PFSK-1 (cell line): ENCODE measurements around the gene AASDHPPT.

ENCODE experiments used
- FOXP2 ChIP-seq: optimal IDR thresholded peaks from 2 replicates; pipeline ENCODE3; 2011; ENCODE audit warnings: borderline replicate concordance, control low read depth, inconsistent platforms; ENCODE audit not compliant: insufficient read depth; ENCODE audit errors: extremely low read length, extremely low read depth
- TF ChIP-seq, protein P1 (sequence below), 2 experiments: IDR thresholded peaks; 2 replicates each; pipeline versions ENCODE4 v1.6.1 to v1.8.0; 2011 to 2012; ENCODE audit warnings: low read depth in 2 of 2, low read length in 2 of 2, control low read depth in 1 of 2, inconsistent platforms in 1 of 2, mild to moderate bottlenecking in 1 of 2, moderate library complexity in 1 of 2; ENCODE audit not compliant: insufficient read depth in 1 of 2

DNA sequence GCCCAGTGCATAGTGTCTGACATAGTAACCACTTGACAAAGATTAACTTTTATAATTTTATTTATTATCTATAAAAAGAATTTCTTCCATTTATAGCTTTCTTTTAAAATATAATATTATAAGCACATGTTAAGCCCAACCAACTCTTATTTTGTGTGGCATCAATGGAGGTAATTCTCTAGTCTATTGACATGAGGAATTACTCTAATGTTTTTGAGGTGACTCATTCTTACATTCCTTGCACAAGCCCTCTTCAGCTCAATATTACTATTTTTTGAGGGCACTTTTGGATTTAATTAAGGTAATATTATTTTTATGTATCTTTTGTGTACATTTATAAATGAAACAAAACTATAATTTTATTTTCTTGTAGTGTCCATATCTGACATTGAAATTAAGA is 59.6 kb downstream of the AASDHPPT start:
- no peak for TF ChIP-seq FOXP2
- TF ChIP-seq, protein P1, sequence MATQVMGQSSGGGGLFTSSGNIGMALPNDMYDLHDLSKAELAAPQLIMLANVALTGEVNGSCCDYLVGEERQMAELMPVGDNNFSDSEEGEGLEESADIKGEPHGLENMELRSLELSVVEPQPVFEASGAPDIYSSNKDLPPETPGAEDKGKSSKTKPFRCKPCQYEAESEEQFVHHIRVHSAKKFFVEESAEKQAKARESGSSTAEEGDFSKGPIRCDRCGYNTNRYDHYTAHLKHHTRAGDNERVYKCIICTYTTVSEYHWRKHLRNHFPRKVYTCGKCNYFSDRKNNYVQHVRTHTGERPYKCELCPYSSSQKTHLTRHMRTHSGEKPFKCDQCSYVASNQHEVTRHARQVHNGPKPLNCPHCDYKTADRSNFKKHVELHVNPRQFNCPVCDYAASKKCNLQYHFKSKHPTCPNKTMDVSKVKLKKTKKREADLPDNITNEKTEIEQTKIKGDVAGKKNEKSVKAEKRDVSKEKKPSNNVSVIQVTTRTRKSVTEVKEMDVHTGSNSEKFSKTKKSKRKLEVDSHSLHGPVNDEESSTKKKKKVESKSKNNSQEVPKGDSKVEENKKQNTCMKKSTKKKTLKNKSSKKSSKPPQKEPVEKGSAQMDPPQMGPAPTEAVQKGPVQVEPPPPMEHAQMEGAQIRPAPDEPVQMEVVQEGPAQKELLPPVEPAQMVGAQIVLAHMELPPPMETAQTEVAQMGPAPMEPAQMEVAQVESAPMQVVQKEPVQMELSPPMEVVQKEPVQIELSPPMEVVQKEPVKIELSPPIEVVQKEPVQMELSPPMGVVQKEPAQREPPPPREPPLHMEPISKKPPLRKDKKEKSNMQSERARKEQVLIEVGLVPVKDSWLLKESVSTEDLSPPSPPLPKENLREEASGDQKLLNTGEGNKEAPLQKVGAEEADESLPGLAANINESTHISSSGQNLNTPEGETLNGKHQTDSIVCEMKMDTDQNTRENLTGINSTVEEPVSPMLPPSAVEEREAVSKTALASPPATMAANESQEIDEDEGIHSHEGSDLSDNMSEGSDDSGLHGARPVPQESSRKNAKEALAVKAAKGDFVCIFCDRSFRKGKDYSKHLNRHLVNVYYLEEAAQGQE (IDR thresholded peaks at IDR 0.05; ENCODE audit: insufficient read depth in 1 of 2, low read depth in 2 of 2, low read length in 2 of 2), result no peak
